SKM-1 (cell line): ENCODE measurements around the gene ATF6.
A peak's percentile ranks its signal among the peaks of the same experiment; 100 is the strongest.
"Not testable (repeated sequence)": the region's sequence is repeated elsewhere in the genome, so short reads cannot be mapped to it uniquely, and the experiment has no call there.

Experiments used
- DNase-seq: peaks from one replicate; lab custom pipeline; 2025; ENCODE audit not compliant: unreplicated experiment; lab: John Stamatoyannopoulos, UW

ATF6 gene

DNA sequence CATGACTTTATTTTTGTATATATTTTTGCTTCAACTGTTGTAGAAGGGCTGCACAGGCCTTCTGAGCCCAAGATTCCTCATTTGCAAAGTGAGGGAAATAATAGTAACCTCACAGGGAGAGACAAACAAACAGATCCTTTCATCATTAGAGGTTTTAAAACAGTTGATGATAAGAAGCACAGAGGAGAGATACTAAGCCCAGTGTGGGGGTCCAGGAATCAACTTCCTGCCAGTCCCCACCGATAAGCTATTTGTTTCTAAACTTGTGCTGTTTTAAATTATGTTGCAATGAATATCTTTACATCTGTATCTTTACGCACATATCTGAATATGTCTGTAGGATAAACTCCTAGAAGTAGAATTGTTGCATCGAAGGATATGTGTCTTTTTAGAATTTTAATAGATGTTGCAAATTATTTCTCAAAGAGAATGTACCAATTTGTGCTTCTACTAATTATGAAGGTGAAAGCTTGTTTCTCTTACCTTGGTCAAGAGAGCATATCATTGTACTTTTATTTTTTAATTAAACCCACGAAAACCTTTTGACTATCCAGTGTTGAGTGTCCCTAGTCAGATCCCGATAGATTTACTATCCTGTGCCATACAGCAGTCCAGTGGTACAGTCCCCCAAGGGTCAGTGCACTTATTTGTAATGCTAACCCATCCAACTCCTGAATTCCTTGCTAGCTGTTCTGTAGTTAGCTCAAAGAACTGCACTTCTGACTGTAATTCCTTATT, 34.0 kb upstream of the ATF6 start:
- DNase-seq, result no peak

DNA sequence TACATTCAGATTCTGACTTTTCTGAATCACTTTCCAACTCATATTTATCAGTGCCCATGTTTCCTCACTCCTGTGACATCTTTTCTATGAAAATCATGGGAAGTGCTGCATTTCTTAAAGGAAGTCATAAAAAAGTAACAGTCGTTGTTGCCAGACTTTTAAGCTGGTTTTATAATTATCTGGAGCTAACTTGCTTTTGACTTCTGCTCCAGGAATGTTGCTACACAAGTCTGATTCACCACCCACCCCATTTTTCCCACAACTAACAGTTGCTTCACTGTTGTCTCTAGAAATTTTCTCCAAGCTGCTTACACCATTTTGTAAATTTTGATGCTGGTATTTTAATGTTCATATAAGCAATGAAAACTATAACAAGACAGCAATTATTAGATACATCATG, 32.6 kb upstream of the ATF6 start:
- no peak for DNase-seq

DNA sequence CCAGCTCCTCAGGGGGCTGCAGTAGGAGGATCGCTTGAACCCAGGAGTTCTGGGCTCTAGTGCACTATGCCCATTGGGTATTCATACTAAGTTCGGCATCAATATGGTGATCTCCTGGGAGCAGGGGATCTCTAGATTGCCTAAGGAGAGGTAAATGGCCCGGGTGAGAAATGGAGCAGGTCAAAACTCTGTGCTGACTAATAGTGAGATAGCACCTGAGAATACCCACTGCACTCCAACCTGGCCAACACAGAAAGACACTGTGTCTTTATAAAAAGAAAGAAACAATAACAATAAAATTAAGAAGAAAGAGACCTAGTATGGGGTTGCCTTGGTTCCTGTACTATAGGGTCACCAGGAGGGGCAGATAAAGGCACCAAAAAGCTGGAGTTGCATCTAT, 30.3 kb upstream of the ATF6 start:
- DNase-seq, result no peak

DNA sequence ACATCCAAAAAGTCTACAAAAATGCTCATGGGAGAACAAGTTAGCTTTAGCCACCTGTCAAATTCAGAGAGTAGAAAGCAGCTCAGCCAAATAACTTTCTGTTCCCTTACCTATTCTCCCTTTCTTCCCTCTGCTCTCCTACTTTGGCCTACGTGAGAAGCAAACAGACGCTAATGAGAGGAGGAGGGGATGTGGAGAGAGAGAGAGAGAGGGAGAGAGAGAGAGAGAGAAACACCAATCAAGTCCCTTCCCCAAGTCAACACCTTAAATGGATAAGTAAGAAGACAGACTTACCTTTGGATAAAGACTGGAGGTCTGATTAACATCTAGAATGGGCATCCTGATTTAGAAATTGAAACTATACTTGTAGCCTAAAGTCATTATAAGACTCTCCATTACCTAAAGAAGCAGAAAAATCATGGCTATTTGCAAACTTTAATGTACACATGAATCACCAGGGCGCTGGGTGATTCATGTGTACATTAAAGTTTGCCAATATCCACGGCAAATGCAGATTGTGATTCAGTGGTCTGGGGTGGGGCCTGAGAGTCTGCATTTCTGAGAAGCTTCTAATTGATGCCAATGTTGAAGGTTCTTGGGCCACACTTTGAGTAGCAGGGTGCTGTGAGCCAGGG, 29.7 kb upstream of the ATF6 start:
- no peak for DNase-seq

DNA sequence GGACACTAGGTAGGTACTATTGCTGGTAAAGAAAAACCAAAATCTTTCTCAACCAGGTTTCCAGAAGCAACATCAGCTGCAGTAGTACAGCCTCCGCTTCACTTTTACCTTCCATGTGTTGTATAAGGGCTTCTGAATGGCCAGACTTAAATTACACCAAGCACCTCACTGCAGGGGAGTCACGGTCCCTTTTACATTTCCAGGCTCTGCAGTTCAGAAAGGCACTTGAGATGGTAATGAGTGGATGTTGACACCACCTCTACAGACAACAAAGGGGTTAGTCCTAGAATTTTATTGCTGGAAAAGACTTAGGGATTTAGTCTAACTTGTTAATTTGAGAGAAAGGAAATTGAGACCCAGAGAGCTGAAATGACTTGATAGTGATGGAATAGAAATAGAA, 28.5 kb upstream of the ATF6 start:
- DNase-seq, result no peak

DNA sequence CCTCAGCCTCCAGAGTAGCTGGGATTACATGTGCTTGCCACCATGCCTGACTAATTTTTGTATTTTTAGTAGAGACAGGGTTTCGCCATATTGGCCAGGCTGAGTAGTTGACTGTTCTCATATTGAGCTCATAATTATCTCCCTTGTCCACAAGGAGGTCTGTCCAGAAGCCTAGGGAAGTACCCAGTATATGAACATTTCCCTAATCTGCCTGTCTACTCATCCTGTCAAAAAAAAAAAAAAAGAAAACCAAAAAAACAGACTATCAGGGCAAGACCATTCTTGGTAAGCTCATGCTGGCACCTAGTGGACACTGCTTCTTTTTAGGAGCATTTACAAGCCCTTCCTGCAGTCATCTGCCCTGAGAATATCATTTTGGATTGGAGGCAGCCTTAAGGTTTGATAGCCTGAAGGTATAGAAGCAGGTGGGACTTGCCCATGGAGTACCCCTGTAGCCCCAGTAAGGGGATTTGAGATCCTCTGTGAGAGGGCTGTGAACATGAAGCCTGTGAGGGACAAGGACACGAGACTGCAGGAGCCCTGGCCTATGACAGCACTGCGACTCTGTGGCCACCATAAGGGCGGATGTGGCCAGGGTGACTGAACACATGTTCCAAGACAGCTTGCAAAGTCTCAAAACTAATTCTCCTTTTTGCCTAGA, 27.4 kb upstream of the ATF6 start:
- DNase-seq, result peak; percentile 81

DNA sequence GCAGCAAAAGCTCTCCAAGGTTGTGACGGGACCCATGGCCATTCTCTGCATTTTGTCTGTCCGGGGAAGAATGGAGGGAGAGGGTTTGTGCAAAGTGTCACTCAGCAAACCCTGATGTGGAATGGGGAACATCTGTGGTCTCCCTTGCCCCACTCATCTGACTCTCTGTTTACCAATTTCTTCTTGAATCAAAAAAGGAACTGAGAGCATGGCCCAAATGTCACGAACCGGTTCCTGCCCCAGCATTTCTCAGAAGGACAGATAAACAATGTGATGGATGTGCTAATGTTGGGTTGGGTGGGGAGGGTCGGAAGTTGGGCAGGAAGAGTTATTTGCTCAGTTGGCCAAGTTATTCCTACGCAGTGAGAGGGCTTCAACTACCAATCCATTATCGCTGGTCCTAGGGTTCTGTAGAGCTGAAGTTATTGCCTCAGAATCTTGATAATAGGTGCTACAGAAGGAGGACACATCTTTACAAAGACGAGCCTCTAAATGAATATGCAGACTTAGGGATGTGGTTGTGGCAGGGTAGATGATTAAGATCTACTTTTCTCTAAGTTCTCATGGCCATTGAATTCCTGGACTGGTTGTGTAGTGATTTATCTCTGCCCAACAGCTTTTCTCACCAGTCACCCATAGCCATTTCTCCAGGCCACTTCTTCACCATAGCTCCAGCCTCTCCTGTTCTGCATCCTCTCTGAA, 26.1 kb upstream of the ATF6 start:
- DNase-seq, result no peak

DNA sequence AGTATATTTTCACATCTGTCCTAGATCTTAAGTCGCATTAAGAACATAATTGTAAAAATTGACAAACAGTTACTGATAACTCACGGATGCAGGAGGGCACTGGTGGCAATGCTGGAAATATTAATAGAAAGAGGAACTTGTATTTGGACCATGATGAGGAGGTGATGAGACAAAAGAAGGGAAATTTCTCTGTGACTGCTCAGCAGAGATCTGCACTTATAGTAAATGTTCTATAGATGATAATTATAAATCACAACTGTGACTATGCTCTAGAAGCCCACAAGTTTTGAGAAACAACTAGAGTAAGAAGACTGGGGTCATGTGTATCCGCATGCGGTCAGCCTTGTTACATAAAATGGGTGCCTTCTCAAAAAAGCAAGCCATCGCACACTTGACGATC, 25.2 kb upstream of the ATF6 start:
- DNase-seq, result no peak

DNA sequence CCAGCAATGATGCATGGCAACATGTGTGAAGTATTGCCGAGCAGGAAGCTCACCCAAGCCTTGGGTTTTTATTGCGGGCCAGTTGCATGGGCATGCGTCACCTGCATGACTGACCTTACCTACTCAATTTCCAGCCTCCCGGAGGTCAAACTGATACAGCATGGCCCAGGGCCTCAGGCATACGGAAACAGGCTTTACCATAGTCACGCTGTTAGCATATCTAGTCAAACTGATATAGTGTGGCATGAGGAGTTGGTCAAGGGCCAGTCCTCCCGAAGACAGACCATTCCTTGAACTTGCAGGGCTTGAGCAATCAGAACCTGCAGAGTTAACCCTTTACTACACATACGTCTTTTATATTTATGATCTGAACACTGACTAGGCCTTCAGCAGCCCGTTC, 22.9 kb upstream of the ATF6 start:
- no peak for DNase-seq

DNA sequence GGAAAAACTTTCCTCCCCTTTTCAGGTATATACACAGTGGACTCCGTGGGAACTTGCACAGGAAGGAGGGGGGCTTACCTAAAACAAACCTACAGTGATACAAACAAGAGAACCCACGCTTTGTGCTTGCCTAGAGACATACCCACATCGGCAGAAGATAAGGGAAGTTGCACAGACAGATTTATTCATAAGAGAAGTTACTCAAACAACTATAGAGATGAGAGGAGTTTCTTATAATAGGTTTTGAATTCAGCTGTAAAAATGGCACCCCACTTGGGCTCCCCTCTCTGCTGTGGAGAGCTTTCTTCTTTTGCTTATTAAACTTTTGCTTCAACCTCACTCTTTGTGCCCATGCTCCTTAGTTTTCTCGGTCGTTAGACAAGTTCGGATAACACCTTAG, 18.3 kb upstream of the ATF6 start:
- DNase-seq, result peak; percentile 53

DNA sequence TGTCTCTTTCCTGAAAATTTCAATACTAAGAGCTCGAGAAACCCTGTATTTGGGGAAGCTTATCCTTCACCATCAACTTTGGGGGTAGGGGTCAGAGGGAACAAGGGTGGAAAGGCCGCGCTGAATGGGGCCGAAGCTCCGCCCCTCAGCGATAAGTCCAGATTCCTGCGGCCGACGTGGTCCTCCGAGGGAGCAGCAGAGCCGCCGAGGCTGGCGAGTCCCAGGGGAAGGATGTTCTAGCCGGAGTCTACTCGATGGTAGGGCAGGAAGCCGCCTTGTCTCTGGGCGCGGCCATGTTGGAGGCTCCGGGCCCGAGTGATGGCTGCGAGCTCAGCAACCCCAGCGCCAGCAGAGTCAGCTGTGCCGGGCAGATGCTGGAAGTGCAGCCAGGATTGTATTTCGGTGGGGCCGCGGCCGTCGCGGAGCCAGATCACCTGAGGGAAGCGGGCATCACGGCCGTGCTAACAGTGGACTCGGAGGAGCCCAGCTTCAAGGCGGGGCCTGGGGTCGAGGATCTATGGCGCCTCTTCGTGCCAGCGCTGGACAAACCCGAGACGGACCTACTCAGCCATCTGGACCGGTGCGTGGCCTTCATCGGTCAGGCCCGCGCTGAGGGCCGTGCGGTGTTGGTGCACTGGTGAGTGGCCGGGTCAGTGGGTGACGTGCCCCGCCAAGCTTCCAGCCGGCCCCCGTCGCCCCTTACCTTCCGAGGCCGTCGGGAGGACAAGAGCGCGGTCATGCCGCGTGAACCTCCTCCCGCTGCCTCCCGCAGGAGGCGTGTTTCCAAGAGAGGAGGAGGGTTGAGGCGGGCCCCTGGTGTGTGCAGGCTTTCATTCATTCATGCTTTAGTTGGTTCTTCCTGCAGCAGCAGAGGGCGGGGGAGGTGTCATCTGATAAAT, 16.4 kb upstream of the ATF6 start, which contains the start of gene DUSP12:
DUSP12 (plus strand) TSS at position 278 of the 899 bp plus-strand sequence; CDS start at position 294, 16 bp downstream.
- peak; percentile 96 for DNase-seq

DNA sequence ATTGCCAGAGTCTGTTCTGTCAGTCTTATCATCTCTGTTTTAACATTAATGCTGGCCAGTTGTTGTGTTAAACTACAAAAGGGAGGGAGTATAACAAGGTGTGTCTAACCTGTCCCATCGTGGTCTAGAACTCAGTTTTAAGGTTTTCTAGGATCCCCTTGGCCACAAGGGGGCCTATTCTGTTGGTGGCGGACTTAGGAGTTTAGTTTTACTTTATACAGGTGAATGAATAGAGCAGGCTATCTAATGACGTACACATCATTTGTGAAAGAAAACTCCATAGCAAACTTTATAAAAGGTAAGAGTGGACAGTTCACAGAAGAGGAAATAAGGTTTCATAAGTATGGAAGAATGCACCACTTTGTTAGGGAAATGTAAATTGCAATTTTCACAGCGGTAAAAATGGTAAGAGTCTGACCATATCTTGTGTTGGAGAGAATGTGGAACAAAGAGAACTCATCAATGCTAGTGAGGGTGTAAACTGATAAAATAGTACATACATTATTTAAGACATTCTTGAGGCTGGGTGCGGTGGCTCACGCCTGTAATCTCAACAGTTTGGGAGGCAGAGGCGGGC, 2.5 kb upstream of the ATF6 start:
- DNase-seq, result peak; percentile 47

DNA sequence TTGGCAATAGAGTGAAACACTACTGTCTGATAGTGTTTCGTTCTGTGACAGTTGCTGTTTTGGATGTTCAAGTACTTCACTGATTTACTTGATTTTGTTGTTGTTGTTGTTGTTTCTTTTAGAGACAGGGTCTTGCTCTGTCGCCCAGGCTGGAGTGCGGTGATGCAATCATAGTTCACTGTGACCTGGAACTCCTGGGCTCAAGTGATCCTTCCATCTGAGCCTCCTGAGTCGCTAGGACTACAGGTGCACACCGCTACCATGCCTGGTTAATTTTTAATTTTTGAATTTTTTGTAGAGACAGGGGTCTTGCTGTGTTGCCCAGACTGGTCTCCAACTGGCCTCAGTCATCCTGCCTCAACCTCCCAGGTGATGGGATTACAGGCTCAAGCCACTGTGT, 2.3 kb downstream of the ATF6 start:
- no peak for DNase-seq

DNA sequence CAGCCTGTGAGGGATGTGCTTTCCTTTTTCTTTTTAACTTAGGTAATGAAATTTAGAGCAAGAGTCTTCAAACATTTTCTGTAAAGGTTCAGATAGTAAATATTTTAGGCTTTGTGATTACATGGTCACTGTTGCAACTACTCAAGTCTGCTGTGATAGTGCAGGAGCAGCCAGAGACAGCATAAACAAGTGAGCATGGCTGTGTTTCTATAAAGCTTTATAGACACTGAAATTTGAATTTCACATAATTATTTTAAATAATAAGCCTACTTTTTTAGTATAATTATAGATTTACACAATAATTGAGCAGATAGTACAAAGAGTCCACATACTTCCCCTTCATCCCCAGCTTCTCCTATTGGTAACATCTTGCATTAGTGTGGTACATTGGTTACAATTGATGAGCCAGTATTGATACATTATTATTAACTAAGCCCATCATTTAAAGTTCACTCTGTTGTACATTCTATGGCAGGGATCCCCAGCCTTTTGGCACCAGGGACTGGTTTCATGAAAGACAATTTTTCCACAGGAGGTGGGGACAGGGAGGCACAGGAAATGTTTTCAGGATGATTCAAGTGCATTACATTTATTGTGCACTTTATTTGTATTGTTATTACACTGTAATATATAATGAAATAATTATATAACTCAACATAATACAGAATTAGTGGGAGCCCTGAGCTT, 3.0 kb downstream of the ATF6 start:
- DNase-seq, result no peak

DNA sequence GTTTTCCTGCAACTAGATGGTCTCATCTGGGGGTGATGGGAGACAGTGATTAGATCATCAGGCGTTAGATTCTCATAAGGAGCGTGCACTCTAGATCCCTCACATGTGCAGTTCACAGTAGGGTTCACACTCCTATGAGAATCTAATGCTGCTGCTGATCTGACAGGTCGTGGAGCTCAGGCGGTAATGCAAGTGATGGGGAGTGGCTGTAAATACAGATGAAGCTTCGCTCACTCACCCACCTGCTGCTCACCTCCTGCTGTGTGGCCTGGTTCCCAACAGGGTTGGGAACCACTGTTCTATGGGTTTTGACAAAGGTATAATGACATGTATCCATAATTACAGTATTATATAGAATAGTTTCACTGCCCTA, 3.5 kb downstream of the ATF6 start:
- not testable (repeated sequence) for DNase-seq

DNA sequence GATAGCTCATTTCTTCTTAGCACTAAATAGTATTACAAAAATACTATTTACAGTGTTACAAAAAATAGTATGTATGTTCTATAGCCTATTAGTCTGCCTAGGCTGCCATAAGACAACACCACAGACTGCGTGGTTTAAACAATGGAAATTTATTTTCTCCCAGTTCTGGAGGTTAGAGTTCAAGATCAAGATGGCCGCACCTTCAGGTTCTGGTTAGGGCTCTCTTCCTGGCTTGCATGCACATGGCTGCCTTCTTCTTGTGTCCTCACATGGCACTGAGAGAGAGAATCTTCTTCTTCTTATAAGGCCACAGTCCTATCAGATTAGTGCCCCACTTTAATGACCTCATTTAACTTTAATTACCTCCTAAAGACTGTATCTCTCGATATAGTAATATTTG, 4.1 kb downstream of the ATF6 start:
- DNase-seq, result no peak

DNA sequence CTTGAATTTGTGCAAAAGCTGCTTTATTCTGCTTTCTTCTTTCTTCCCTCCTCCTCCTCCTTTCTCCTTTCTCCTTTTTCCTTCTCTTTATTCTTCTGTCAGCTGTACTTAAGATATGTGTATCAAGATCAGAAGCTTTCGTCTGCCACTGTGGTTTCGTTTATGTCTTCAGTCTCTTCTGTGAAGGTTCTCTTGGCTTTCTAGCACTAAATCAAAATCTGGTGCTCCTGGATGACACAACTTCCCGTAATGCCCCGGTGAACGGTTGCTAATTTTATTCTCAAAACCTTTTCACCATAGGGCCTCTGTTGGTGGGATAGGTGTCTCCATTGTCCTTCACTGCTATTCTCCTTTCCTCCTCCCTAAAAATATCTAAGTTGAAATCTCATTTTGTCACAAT, 5.0 kb downstream of the ATF6 start:
- DNase-seq, result no peak

DNA sequence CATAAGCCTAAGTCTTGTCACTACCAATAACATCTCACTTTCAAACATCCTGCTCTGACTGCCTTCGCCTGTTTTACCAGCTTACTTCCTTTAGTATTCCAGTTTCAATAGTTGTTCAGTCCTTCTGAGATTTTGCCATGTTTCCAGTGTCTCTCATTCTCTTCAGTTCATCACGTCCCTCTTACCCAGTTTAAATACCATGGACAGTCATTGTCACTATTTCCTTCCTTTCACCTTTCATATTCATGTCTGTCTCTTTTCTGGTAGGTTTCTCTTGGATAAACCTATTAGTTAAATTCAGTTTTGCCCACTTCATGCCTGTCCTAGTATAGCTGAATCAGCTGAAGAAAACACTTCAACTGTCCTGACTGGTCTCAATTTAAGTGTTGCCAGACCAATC, 5.9 kb downstream of the ATF6 start:
- DNase-seq, result no peak

DNA sequence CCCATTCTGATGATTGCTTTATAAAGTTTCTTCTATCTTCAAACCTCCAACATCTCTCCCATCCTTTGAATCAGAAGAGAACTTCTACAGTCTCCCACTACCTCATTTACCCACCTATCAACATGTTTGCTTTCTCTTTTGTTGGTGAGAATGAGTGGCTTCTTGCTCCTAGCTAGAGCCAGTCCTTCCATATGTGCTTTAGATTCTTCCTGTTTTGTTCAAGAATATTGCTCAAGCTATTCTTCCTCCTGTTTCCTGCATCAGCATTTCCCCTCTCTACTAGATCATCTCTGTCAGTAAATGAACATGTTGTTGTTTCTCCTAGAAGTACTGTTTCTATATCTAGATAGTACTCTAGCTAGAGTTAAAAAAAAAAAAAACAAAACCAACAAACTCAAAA, 6.3 kb downstream of the ATF6 start:
- peak; percentile 73 for DNase-seq

DNA sequence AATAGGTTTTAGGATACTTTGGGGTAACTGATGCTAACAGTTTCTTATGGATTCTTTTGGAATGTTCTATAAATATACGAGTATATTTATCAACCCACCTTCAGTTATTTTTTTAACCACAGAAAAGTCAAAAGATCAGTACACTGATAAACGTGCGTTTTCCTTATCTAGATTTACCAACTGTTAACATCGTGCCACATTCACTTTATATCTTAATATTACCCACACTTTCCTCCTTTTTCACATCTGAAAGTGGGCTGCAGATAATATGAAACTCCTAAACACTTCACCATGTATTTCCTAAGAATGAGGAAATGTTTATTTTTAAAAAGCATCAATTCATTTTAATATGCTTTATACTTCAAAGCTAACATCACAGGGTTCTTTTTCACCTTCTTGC, 7.7 kb downstream of the ATF6 start:
- DNase-seq, result no peak
